ENCODE data around the gene SUMO4. TPM values are rescaled to one million over a fixed set of nuclear protein-coding genes. Genes with fewer than 3 reads are reported as not detected.

The SUMO4 gene
- total RNA-seq, 1 experiment from 2014 or later = 1.1 TPM

GRCh38 chr6:149437212-149437611 lies 37.1 kb downstream of the SUMO4 start:
- in situ Hi-C loops (cut with HindIII; ENCODE audit: low pct_unique_long_range_greater_than_20kb, low sequenced_read_pairs) (no loop called here), intact Hi-C loops (cut with micrococcal nuclease; ENCODE audit: unreplicated experiment) (no loop called here)
- H3K36me3 ChIP-seq (ENCODE audit: control insufficient read depth, insufficient read depth, low read length) = no peaks in the 10 kb centered on the region
- TF ChIP-seq SIN3A (IDR thresholded peaks at IDR 0.05; ENCODE audit: borderline replicate concordance, insufficient read depth, low read depth, low read length) (no peak), POLR2AphosphoS5 (IDR thresholded peaks at IDR 0.05; ENCODE audit: low read depth, low read length) (no peak), REST (IDR thresholded peaks at IDR 0.05; ENCODE audit: insufficient read depth in 1 of 2, low read depth in 2 of 2, low read length in 1 of 2) (no peak), CTCF (IDR thresholded peaks at IDR 0.05) (no peak), TCF7L2 (IDR thresholded peaks at IDR 0.05; ENCODE audit: low read depth, low read length) (no peak)
- no peak overlapping the region for H3K27ac ChIP-seq (ENCODE audit: low read length)
- no peaks in the 10 kb centered on the region for H3K27me3 ChIP-seq (ENCODE audit: control insufficient read depth, insufficient read depth, low read length)
- DNase-seq (ENCODE audit: low read depth, low spot score) = no peak
- no peaks in the 10 kb centered on the region for H3K9me3 ChIP-seq (ENCODE audit: control insufficient read depth, insufficient read depth, low read depth, low read length)
- CTCF ChIA-PET = no interaction called here
- no TSS peak for BruUV-seq (replicated peaks)
- POLR2A ChIA-PET = no interaction called here
- ATAC-seq = no peak
- peaks cover 2% of the 10 kb centered on the region; the same call in 1 of the 2 replicates for H3K4me1 ChIP-seq (ENCODE audit: control insufficient read depth, insufficient read depth, low read length)
- no peak overlapping the region for H3K4me3 ChIP-seq (ENCODE audit: low read depth in 2 of 2, low read length in 2 of 2)

- intact Hi-C loops (cut with micrococcal nuclease; ENCODE audit: unreplicated experiment) = no loop called here
- POLR2A ChIA-PET = no interaction called here
- no peak for ATAC-seq
These were observed 38.8 kb downstream of the SUMO4 start for GRCh38 chr6:149438855-149439254.

More at GRCh38 chr6:149438855-149439254, 38.8 kb downstream of the SUMO4 start:
- Histone ChIP-seq H3K4me3 (ENCODE audit: low read depth in 2 of 2, low read length in 2 of 2) (no peak overlapping the region), H3K4me1 (ENCODE audit: control insufficient read depth, insufficient read depth, low read length) (no peaks in the 10 kb centered on the region), H3K9me3 (ENCODE audit: control insufficient read depth, insufficient read depth, low read depth, low read length) (no peaks in the 10 kb centered on the region), H3K27me3 (ENCODE audit: control insufficient read depth, insufficient read depth, low read length) (no peaks in the 10 kb centered on the region), H3K36me3 (ENCODE audit: control insufficient read depth, insufficient read depth, low read length) (no peaks in the 10 kb centered on the region), H3K27ac (ENCODE audit: low read length) (no peak overlapping the region)
- no TSS peak for BruUV-seq (replicated peaks)
- CTCF ChIA-PET = no interaction called here
- DNase-seq (ENCODE audit: low read depth, low spot score) = no peak
- TF ChIP-seq CTCF (IDR thresholded peaks at IDR 0.05) (no peak), SIN3A (IDR thresholded peaks at IDR 0.05; ENCODE audit: borderline replicate concordance, insufficient read depth, low read depth, low read length) (no peak), POLR2AphosphoS5 (IDR thresholded peaks at IDR 0.05; ENCODE audit: low read depth, low read length) (no peak), REST (IDR thresholded peaks at IDR 0.05; ENCODE audit: insufficient read depth in 1 of 2, low read depth in 2 of 2, low read length in 1 of 2) (no peak), TCF7L2 (IDR thresholded peaks at IDR 0.05; ENCODE audit: low read depth, low read length) (no peak)
- in situ Hi-C loops (cut with HindIII; ENCODE audit: low pct_unique_long_range_greater_than_20kb, low sequenced_read_pairs) = no loop called here
